ENCODE results near the gene PLCH1.

- no peak for TF ChIP-seq MED1 (CRISPR knock-in tag; IDR thresholded peaks at IDR 0.05)
- no peak for TF ChIP-seq BRCA1 (CRISPR knock-in tag; IDR thresholded peaks at IDR 0.05)
Measured at GRCh38 chr3:155553326-155553725, 191.5 kb downstream of the PLCH1 start.

Data from HepG2 (cell line).